Measurements from ENCODE around the gene ASCC1.

The ASCC1 gene

GRCh38 chr10:72096115-72097000 is 119.7 kb downstream of the ASCC1 start:
- DNase-seq, result no peak

- no peak for DNase-seq
Observed at GRCh38 chr10:72095195-72095594, 120.9 kb downstream of the ASCC1 start.

DNA sequence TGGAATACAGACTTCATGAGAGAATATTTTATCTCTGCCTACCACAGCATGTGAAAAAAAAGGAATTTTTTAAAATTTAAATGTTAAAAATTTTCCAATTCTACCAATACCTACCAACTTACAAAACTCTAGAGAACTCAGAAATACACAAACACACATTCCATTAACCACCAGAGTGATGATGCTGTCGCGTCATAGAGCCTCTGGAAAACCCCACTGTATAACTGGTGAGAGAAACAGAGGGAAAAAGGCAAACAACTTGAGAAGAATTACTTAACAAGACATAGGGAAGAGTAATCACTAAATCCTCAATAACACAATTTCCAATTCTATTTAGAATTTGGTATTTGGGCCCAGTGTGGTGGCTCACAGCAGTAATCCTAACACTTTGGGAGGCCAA is 121.5 kb downstream of the ASCC1 start:
- DNase-seq, result no peak

GRCh38 chr10:72093450-72093849 is 122.6 kb downstream of the ASCC1 start:
- DNase-seq, result no peak

GRCh38 chr10:72092987-72093386 is 123.1 kb downstream of the ASCC1 start:
- DNase-seq, result no peak

DNA sequence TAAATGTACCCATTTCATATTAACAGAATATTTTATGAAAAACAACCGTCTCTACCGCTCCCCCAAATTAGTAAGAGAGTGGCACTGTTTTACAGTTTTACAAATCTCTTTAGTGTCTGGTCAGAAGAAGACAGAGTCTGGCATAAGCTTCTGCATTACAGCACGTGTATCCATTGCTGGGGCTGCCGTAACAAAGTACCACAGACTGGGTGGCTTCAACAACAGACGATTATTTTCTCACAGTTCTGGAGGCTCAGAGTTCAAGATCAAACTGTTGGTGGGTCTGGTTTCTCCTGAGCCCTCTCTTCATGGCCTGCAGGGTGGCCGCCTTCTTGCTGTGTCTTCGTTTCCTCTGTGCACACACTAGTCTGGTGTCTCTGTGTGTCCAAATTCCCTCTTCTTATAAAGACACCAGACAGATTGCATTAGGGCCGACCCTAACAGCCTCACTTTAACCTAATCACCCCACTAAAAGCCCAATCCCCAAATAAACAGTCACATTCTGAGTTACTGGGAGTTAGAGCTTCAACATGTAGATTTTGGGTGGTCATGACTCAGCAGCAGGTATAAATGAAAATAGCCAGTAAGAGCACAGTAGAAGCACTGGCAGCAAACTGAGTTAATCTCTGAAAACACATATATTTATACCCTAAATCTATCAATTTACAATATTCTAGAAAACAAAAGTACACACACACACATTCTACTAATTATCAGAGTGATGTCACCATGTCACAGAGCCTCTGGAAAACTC is 123.7 kb downstream of the ASCC1 start:
- no peak for DNase-seq

GRCh38 chr10:72090326-72090725 is 125.8 kb downstream of the ASCC1 start:
- DNase-seq, result no peak

GRCh38 chr10:72089618-72090017 is 126.5 kb downstream of the ASCC1 start:
- DNase-seq, result no peak

- DNase-seq, result peak; percentile 37
Observed at GRCh38 chr10:72088889-72089575, 127.0 kb downstream of the ASCC1 start.

GRCh38 chr10:72087969-72088888 is 127.8 kb downstream of the ASCC1 start, which contains the start of gene SPOCK2:
SPOCK2 (minus strand) TSS chr10:72088551; CDS start chr10:72088328, 223 bp downstream.
- peak; percentile 72 for DNase-seq

GRCh38 chr10:72087392-72087968 is 128.6 kb downstream of the ASCC1 start:
- DNase-seq, result peak; percentile 52

- no peak for DNase-seq
Observed at GRCh38 chr10:72086466-72087391, 129.3 kb downstream of the ASCC1 start.

DNA sequence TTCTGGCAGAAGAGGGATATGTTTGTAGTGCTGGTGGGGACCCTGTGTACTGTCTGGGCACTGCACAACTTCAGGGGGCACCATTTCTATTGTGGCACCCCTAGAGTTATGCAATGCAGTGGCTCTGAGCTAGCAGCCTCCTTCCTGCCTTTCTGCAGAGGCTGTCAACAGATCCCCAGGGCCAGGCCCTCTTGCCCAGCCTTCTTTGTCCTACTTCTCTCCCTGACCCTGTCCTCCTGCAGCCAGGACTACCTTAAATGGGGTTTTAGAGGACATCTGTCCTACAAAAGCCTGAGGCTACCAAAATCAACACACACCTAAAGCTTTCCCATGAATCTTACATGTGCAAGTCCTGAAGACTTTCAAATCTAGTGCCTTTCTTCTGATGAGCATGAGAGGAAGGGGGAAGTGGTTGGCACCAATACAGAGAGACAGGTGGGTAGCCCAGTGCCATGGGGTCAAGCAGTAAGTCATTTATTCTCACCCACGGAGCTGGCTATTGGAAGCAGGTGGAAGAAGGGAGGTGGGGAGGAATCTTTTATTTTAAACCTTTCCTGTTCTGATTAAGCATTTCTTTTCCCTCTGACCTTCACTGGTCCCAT is 130.1 kb downstream of the ASCC1 start:
- DNase-seq, result no peak

- DNase-seq, result no peak
Observed at GRCh38 chr10:72085166-72085565, 130.9 kb downstream of the ASCC1 start.

GRCh38 chr10:72083790-72084459 is 132.2 kb downstream of the ASCC1 start:
- DNase-seq, result no peak

DNA sequence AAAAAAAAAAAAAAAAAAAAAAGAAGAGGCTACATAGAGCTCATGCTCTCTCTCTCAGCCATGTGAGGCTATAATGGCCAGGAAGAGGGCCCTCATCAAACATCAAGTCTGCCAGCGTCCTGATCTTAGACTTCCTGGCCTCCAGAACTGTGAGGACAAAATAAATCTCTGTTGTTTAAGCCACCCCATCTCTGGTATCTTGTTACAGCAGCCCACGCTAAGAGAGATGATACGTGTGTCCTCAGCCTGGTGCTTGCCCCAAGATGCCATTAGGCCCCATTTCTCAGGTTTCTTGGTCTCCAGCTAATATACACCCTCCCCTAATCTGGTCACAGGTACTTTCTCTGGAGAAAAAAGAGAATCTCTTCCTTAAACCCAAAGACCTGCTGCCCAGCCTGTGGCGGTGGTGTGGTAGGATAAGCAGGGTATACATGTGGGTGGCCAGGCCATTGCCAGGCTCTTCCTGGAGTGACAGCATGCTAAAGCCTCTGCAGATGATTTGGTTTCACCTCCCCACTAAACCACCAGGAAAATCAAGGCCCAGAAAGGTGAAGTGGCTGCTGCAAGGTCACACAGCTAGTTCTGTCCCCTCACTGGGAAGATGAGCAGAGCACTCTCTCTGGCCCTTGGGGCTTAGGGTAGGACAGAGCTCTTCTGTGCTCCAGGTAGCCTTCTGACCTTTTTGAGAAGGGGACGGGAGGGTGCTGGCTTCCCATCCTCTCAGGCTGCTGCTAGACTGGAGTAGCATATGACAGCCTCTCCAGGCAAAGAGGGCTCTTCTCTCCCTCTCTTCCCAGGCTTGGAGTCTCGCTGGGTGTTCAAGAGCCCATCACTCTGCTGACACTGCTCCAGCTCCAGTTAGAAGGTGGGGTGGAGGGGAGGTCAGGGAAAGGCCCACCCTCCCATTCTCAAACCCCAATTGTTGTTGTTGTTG is 133.0 kb downstream of the ASCC1 start:
- DNase-seq, result no peak

DNA sequence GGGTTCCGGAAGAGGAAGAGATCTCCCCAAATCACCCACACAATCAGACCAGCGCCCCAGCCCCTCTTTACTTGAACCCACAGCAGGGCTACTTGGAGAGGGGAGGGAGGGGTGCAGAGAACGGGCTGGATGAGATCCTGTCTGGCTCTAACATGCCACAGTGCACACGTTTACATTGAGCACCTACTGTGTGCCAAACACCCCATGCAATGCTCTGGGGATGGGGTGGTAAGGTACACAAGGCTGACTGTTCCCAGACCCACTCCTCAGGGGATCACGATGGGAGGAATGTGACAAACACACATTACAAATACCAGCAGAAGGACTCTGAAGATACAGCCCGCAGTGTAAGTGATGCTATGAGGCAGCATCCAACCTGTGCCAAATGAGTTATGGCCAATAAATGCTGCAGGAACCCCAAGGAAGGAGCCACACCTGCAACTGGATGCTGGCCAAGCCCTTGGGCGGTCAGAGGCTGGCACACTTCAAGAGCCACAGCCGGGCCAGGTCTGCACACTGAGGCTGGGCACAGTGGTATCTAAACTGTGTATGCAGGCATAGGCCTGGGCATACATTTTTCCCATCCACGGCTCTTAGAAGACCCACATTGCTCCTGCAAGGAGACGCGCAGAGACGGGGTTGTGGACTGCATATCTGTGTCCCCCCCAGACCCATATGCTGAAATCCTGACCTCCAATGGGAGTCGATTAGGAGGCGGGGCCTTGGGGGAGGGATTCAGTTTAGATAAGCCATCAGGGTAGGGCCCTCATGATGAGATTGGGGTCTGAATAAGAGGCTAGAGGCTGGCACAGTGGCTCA is 134.1 kb downstream of the ASCC1 start:
- no peak for DNase-seq

DNA sequence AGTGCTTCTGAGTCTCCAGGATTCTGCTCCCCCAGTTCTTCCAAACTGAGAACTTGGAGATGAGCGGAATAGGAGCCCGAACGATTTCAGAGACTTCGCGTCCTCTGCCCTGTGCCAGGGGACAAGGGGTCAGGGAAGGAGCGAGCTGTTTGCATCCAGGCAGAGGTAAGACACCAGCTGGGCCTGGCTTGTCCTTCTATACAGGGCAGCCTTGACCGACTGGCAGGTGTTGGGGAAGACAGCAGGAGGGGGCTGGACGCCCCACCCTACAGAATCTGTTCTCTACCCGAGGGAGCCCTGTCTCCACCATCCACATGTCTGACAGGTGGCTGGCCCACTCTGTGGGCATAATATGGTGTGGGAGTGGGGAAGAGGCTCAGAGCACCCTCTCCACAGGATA is 134.9 kb downstream of the ASCC1 start:
- DNase-seq, result no peak

All from DMS53 (cell line).